Measurements from ENCODE around the gene SELENON.

DNA sequence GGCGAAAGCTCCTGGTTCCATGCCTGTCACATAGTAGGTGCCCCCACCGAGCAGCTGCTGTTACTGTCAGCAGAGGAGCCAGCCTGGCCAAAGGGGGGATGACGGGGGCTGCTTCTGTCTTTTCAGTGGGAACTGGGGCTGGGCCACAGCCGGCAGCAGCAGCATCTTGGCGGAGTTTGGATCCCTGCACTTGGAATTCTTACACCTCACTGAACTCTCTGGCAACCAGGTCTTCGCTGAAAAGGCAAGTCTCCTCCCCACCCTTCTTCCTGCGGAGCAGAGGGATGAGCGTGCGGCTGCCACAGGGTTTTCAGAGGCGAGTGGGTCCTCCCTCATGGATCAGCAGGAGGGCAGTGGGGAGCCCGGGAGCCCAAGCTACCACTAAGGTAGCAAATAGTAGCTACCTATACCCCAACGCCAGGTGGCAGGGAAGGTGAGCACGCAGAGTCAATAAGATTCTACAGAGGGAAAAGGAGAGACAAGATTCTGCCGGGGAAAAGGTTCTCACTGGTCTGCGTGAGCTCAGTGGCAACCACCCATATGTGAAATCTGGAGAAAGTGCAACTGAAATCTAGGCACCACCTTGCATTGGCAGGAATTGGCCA lies 41.4 kb upstream of the SELENON start:
- TF ChIP-seq, protein P1, sequence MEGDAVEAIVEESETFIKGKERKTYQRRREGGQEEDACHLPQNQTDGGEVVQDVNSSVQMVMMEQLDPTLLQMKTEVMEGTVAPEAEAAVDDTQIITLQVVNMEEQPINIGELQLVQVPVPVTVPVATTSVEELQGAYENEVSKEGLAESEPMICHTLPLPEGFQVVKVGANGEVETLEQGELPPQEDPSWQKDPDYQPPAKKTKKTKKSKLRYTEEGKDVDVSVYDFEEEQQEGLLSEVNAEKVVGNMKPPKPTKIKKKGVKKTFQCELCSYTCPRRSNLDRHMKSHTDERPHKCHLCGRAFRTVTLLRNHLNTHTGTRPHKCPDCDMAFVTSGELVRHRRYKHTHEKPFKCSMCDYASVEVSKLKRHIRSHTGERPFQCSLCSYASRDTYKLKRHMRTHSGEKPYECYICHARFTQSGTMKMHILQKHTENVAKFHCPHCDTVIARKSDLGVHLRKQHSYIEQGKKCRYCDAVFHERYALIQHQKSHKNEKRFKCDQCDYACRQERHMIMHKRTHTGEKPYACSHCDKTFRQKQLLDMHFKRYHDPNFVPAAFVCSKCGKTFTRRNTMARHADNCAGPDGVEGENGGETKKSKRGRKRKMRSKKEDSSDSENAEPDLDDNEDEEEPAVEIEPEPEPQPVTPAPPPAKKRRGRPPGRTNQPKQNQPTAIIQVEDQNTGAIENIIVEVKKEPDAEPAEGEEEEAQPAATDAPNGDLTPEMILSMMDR (IDR thresholded peaks at IDR 0.05) = no peak
- TF ChIP-seq POLR2A (IDR thresholded peaks at IDR 0.05) = no peak
